HEK293 (cell line): ENCODE results near the gene CLP1.

Source experiments
- CTCF ChIA-PET: fragments of 350-600 bp; formaldehyde crosslinking; extraction: SDS; loops from one replicate; lab custom pipeline; 2021; ENCODE audit warnings: antibody characterized with exemption; lab: Yijun Ruan, JAX
- POLR2A ChIA-PET: fragments of 300-600 bp; formaldehyde crosslinking; extraction: SDS; loops from one replicate; lab custom pipeline; 2020; ENCODE audit warnings: antibody characterized with exemption, inconsistent platforms; lab: Yijun Ruan, JAX
- H3K27ac ChIP-seq: fragments of 200-500 bp; sonication (Bioruptor generic); 2 replicates; pipeline ENCODE4 v1.5.1; 2014; ENCODE audit warnings: low read depth, low read length, control low read depth, inconsistent platforms; ENCODE audit errors: extremely low read depth
- H3K36me3 ChIP-seq, 2 experiments: fragments of 200-500 bp in 1 of 2; sonication (Bioruptor generic) in 1 of 2; 1 replicate in 1 of 2; 2 replicates in 1 of 2; pipeline ENCODE4 v1.5.1; 2014 to 2017; ENCODE audit warnings: inconsistent platforms in 2 of 2, low read length in 2 of 2; ENCODE audit not compliant: control insufficient read depth in 2 of 2, insufficient read depth in 1 of 2
- H3K4me1 ChIP-seq: fragments of 200-500 bp; sonication (Bioruptor generic); 2 replicates; pipeline ENCODE4 v1.5.1; 2014; ENCODE audit warnings: mild to moderate bottlenecking, low read length, inconsistent platforms; ENCODE audit not compliant: control insufficient read depth, insufficient read depth
- H3K4me3 ChIP-seq: 2 replicates; pipeline ENCODE4 v1.5.1; 2011; ENCODE audit warnings: low read depth, mild to moderate bottlenecking, control low read depth, low read length, moderate library complexity
- H3K9me3 ChIP-seq: fragments of 200-500 bp; sonication (Bioruptor generic); 2 replicates; pipeline ENCODE4 v1.5.1; 2014; ENCODE audit warnings: low read depth, low read length, inconsistent platforms; ENCODE audit not compliant: control insufficient read depth, insufficient read depth
- OVOL3 ChIP-seq: fragments of 450-650 bp; formaldehyde crosslinking; IDR thresholded peaks from 2 replicates; pipeline ENCODE4 v1.5.1; 2016; ENCODE audit warnings: missing biosample characterization, missing genetic modification characterization
- ZFP37 ChIP-seq: fragments of 450-650 bp; formaldehyde crosslinking; IDR thresholded peaks from 2 replicates; pipeline ENCODE4 v1.5.1; 2016; ENCODE audit warnings: missing biosample characterization, missing genetic modification characterization
- ZNF114 ChIP-seq: fragments of 450-650 bp; formaldehyde crosslinking; IDR thresholded peaks from 2 replicates; pipeline ENCODE4 v1.5.0; 2017; ENCODE audit warnings: missing biosample characterization, missing genetic modification characterization
- ZNF132 ChIP-seq: fragments of 450-650 bp; formaldehyde crosslinking; IDR thresholded peaks from 2 replicates; pipeline ENCODE4 v1.5.1; 2017; ENCODE audit warnings: missing biosample characterization, missing genetic modification characterization, borderline replicate concordance
- ZNF155 ChIP-seq: fragments of 450-650 bp; formaldehyde crosslinking; IDR thresholded peaks from 2 replicates; pipeline ENCODE4 v1.5.1; 2016; ENCODE audit warnings: missing biosample characterization, missing genetic modification characterization
- ZNF341 ChIP-seq: fragments of 450-650 bp; formaldehyde crosslinking; IDR thresholded peaks from 2 replicates; pipeline ENCODE4; 2016; ENCODE audit warnings: low read depth, missing biosample characterization, missing genetic modification characterization
- ZNF366 ChIP-seq: fragments of 450-650 bp; formaldehyde crosslinking; conservative IDR thresholded peaks from 2 replicates; pipeline ENCODE4 v1.5.1; 2016; ENCODE audit warnings: missing biosample characterization, missing genetic modification characterization
- ZNF544 ChIP-seq: fragments of 450-650 bp; formaldehyde crosslinking; IDR thresholded peaks from 2 replicates; pipeline ENCODE4 v1.5.0; 2017; ENCODE audit warnings: missing biosample characterization, missing genetic modification characterization
- ZNF548 ChIP-seq: fragments of 450-650 bp; formaldehyde crosslinking; IDR thresholded peaks from 2 replicates; pipeline ENCODE4 v1.5.1; 2016; ENCODE audit warnings: missing biosample characterization, missing genetic modification characterization
- ZNF549 ChIP-seq: fragments of 450-650 bp; IDR thresholded peaks from 2 replicates; pipeline ENCODE4 v1.5.1; 2018; ENCODE audit warnings: missing biosample characterization, missing genetic modification characterization, mild to moderate bottlenecking, inconsistent platforms, moderate library complexity
- ZNF596 ChIP-seq: fragments of 450-650 bp; IDR thresholded peaks from 2 replicates; pipeline ENCODE4 v1.5.0; 2018; ENCODE audit warnings: missing biosample characterization, mild to moderate bottlenecking, missing genetic modification characterization, moderate library complexity
- ZNF626 ChIP-seq: fragments of 450-650 bp; sonication (Bioruptor Pico); formaldehyde crosslinking; IDR thresholded peaks from 2 replicates; pipeline ENCODE4 v1.5.1; 2018; ENCODE audit warnings: missing biosample characterization, missing genetic modification characterization, inconsistent platforms
- ZNF629 ChIP-seq: fragments of 450-650 bp; formaldehyde crosslinking; IDR thresholded peaks from 2 replicates; pipeline ENCODE4 v1.5.1; 2017; ENCODE audit warnings: missing biosample characterization, missing genetic modification characterization
- ZNF664 ChIP-seq: fragments of 450-650 bp; formaldehyde crosslinking; IDR thresholded peaks from 2 replicates; pipeline ENCODE4 v1.5.1; 2016; ENCODE audit warnings: missing biosample characterization, missing genetic modification characterization
- ZNF792 ChIP-seq: fragments of 450-650 bp; formaldehyde crosslinking; IDR thresholded peaks from 2 replicates; pipeline ENCODE4 v1.5.1; 2016; ENCODE audit warnings: missing biosample characterization, missing genetic modification characterization
- ZSCAN16 ChIP-seq: fragments of 450-650 bp; formaldehyde crosslinking; IDR thresholded peaks from 2 replicates; pipeline ENCODE4 v1.5.1; 2016; ENCODE audit warnings: missing biosample characterization, missing genetic modification characterization
- TF ChIP-seq, protein P1 (sequence below): fragments of 450-650 bp; formaldehyde crosslinking; IDR thresholded peaks from 2 replicates; pipeline ENCODE4 v1.5.1; 2016; ENCODE audit warnings: missing biosample characterization, missing genetic modification characterization, borderline replicate concordance
- TF ChIP-seq, protein P2 (sequence below): fragments of 450-650 bp; formaldehyde crosslinking; optimal IDR thresholded peaks from 2 replicates; pipeline ENCODE3; 2016; ENCODE audit warnings: missing biosample characterization, mild to moderate bottlenecking, missing genetic modification characterization
- TF ChIP-seq, protein P3 (sequence below): fragments of 450-650 bp; formaldehyde crosslinking; IDR thresholded peaks from 2 replicates; pipeline ENCODE4 v1.5.1; 2016; ENCODE audit warnings: missing biosample characterization, missing genetic modification characterization
- TF ChIP-seq, protein P4 (sequence below): fragments of 450-650 bp; formaldehyde crosslinking; IDR thresholded peaks from 2 replicates; pipeline ENCODE4 v1.5.1; 2016; ENCODE audit warnings: missing biosample characterization, missing genetic modification characterization
- TF ChIP-seq, protein P5 (sequence below): sonication (generic); formaldehyde crosslinking; IDR thresholded peaks from 2 replicates; pipeline ENCODE4 v1.8.1; 2022; ENCODE audit warnings: mild to moderate bottlenecking, moderate library complexity, missing genetic modification reagents

The CLP1 gene

DNA sequence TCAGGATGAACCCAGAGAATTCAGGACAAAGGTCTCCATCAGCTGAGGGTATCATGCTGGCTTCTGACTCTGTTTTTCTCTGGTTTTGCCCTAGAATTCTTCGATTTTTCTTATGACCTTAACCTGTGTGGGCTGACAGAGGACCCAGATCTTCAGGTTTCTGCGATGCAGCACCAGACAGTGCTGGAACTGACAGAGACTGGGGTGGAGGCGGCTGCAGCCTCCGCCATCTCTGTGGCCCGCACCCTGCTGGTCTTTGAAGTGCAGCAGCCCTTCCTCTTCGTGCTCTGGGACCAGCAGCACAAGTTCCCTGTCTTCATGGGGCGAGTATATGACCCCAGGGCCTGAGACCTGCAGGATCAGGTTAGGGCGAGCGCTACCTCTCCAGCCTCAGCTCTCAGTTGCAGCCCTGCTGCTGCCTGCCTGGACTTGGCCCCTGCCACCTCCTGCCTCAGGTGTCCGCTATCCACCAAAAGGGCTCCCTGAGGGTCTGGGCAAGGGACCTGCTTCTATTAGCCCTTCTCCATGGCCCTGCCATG, 43.3 kb upstream of the CLP1 start (continued):
- TF ChIP-seq, protein P1, sequence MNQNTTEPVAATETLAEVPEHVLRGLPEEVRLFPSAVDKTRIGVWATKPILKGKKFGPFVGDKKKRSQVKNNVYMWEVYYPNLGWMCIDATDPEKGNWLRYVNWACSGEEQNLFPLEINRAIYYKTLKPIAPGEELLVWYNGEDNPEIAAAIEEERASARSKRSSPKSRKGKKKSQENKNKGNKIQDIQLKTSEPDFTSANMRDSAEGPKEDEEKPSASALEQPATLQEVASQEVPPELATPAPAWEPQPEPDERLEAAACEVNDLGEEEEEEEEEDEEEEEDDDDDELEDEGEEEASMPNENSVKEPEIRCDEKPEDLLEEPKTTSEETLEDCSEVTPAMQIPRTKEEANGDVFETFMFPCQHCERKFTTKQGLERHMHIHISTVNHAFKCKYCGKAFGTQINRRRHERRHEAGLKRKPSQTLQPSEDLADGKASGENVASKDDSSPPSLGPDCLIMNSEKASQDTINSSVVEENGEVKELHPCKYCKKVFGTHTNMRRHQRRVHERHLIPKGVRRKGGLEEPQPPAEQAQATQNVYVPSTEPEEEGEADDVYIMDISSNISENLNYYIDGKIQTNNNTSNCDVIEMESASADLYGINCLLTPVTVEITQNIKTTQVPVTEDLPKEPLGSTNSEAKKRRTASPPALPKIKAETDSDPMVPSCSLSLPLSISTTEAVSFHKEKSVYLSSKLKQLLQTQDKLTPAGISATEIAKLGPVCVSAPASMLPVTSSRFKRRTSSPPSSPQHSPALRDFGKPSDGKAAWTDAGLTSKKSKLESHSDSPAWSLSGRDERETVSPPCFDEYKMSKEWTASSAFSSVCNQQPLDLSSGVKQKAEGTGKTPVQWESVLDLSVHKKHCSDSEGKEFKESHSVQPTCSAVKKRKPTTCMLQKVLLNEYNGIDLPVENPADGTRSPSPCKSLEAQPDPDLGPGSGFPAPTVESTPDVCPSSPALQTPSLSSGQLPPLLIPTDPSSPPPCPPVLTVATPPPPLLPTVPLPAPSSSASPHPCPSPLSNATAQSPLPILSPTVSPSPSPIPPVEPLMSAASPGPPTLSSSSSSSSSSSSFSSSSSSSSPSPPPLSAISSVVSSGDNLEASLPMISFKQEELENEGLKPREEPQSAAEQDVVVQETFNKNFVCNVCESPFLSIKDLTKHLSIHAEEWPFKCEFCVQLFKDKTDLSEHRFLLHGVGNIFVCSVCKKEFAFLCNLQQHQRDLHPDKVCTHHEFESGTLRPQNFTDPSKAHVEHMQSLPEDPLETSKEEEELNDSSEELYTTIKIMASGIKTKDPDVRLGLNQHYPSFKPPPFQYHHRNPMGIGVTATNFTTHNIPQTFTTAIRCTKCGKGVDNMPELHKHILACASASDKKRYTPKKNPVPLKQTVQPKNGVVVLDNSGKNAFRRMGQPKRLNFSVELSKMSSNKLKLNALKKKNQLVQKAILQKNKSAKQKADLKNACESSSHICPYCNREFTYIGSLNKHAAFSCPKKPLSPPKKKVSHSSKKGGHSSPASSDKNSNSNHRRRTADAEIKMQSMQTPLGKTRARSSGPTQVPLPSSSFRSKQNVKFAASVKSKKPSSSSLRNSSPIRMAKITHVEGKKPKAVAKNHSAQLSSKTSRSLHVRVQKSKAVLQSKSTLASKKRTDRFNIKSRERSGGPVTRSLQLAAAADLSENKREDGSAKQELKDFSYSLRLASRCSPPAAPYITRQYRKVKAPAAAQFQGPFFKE = no peak
- TF ChIP-seq OVOL3 (tag by site-specific recombination) = no peak
- no peak for TF ChIP-seq ZNF664 (tag by site-specific recombination)

DNA sequence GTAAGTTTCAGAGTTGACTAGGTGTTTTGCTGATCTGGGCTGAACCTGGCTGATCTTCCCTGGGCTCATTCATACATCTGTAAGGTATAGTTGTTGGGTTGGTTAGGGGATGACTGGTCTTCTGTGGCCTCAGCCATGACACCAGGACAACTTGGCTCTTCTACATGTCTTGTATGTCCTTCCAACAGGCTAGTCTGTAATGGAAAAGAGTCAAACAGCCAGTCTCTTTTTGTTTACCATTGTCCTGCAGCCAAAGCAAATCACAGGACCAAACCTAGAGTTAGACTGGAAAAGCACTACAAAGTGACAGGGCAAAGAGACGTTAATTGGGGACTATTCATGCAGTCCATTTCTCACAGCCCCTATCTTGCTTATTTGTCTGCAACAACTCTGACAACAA, 42.3 kb upstream of the CLP1 start:
- ChIA-PET POLR2A (no interaction called here), CTCF (interaction anchor here (1.3 kb wide), 1 partner anchor 29 kb away, joined by 3 read pairs; no protein-coding TSS in a partner anchor)
- Histone ChIP-seq H3K9me3 (no peaks in the 10 kb centered on the region), H3K36me3 (no peaks in the 10 kb centered on the region), H3K4me1 (no peaks in the 10 kb centered on the region), H3K4me3 (no peak overlapping the region), H3K27ac (no peak overlapping the region)
- no peak for TF ChIP-seq ZSCAN16 (tag by site-specific recombination)
- no peak for TF ChIP-seq ZNF548 (tag by site-specific recombination)
- no peak for TF ChIP-seq ZNF544 (tag by site-specific recombination)
- TF ChIP-seq, protein P2, sequence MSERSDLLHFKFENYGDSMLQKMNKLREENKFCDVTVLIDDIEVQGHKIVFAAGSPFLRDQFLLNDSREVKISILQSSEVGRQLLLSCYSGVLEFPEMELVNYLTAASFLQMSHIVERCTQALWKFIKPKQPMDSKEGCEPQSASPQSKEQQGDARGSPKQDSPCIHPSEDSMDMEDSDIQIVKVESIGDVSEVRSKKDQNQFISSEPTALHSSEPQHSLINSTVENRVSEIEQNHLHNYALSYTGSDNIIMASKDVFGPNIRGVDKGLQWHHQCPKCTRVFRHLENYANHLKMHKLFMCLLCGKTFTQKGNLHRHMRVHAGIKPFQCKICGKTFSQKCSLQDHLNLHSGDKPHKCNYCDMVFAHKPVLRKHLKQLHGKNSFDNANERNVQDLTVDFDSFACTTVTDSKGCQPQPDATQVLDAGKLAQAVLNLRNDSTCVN (tag by site-specific recombination) = no peak
- TF ChIP-seq ZNF155 (tag by site-specific recombination) = no peak
- no peak for TF ChIP-seq ZFP37 (tag by site-specific recombination)
- TF ChIP-seq, protein P3, sequence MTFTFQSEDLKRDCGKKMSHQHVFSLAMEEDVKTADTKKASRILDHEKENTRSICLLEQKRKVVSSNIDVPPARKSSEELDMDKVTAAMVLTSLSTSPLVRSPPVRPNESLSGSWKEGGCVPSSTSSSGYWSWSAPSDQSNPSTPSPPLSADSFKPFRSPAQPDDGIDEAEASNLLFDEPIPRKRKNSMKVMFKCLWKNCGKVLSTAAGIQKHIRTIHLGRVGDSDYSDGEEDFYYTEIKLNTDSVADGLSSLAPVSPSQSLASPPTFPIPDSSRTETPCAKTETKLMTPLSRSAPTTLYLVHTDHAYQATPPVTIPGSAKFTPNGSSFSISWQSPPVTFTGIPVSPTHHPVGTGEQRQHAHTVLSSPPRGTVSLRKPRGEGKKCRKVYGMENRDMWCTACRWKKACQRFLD (tag by site-specific recombination) = no peak
- TF ChIP-seq, protein P4, sequence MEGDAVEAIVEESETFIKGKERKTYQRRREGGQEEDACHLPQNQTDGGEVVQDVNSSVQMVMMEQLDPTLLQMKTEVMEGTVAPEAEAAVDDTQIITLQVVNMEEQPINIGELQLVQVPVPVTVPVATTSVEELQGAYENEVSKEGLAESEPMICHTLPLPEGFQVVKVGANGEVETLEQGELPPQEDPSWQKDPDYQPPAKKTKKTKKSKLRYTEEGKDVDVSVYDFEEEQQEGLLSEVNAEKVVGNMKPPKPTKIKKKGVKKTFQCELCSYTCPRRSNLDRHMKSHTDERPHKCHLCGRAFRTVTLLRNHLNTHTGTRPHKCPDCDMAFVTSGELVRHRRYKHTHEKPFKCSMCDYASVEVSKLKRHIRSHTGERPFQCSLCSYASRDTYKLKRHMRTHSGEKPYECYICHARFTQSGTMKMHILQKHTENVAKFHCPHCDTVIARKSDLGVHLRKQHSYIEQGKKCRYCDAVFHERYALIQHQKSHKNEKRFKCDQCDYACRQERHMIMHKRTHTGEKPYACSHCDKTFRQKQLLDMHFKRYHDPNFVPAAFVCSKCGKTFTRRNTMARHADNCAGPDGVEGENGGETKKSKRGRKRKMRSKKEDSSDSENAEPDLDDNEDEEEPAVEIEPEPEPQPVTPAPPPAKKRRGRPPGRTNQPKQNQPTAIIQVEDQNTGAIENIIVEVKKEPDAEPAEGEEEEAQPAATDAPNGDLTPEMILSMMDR (tag by site-specific recombination) = no peak
- TF ChIP-seq ZNF341 (tag by site-specific recombination) = no peak

DNA sequence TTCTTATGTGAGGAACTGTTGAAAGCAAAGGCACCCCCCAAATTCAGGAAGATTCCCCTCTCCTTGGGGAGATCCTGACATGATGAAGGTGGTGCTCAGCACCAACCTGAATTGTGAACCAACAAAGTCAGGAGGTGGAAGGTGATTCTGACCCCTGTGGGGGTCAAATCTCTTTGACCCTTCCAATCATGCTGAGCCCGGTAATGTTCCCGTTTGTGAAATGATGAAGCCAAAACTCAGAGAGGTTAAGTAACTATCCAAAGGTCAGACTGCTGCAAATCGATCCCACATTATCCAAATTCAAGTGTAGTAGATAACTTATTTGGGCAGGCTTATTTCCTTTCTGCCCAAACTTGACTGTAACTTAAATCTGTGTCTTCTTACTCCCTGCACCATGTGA, 41.0 kb upstream of the CLP1 start:
- H3K36me3 ChIP-seq = no peaks in the 10 kb centered on the region
- H3K4me1 ChIP-seq = no peaks in the 10 kb centered on the region
- no peaks in the 10 kb centered on the region for H3K9me3 ChIP-seq
- ChIA-PET POLR2A (interaction anchor here (0.7 kb wide), 1 partner anchor 170 kb away, joined by 5 read pairs; no protein-coding TSS in a partner anchor), CTCF (interaction anchor here (0.7 kb wide), 1 partner anchor 14 kb away, joined by 5 read pairs; no protein-coding TSS in a partner anchor)
- no peak overlapping the region for H3K27ac ChIP-seq
- no peak overlapping the region for H3K4me3 ChIP-seq
- no peak for TF ChIP-seq ZNF596
- TF ChIP-seq ZNF366 (tag by site-specific recombination) = no peak
- no peak for TF ChIP-seq ZNF792 (tag by site-specific recombination)
- TF ChIP-seq ZNF114 (tag by site-specific recombination) = no peak
- no peak for TF ChIP-seq ZNF626 (tag by site-specific recombination)
- no peak for TF ChIP-seq ZNF132
- TF ChIP-seq, protein P5, sequence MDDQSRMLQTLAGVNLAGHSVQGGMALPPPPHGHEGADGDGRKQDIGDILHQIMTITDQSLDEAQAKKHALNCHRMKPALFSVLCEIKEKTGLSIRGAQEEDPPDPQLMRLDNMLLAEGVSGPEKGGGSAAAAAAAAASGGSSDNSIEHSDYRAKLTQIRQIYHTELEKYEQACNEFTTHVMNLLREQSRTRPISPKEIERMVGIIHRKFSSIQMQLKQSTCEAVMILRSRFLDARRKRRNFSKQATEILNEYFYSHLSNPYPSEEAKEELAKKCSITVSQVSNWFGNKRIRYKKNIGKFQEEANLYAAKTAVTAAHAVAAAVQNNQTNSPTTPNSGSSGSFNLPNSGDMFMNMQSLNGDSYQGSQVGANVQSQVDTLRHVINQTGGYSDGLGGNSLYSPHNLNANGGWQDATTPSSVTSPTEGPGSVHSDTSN (CRISPR knock-in tag) = no peak
- TF ChIP-seq ZNF629 (tag by site-specific recombination) = no peak
- TF ChIP-seq, protein P3 (tag by site-specific recombination) = no peak
- no peak for TF ChIP-seq ZNF549
